GM12878 (cell line): ENCODE results near the gene ZNF317.

ENCODE experiments used
- BCLAF1 ChIP-seq: fragments of 450-650 bp; IDR thresholded peaks from 2 replicates; pipeline ENCODE4 v1.6.1; 2017; ENCODE audit warnings: antibody characterized with exemption, mild to moderate bottlenecking, moderate library complexity
- BHLHE40 ChIP-seq, 2 experiments: fragments of 450-650 bp in 1 of 2; IDR thresholded peaks; 2 replicates each; pipeline ENCODE4 v1.6.1; 2011 to 2017; ENCODE audit warnings: low read depth in 2 of 2, borderline replicate concordance in 1 of 2, improper control_type of control experiment in 1 of 2, low read length in 1 of 2, mild to moderate bottlenecking in 1 of 2
- CTCF ChIP-seq, 3 experiments: IDR thresholded peaks in 2 of 3; conservative IDR thresholded peaks in 1 of 3; 2 replicates each; pipeline ENCODE4 v1.5.1; 2011; ENCODE audit warnings: low read depth in 3 of 3, low read length in 3 of 3, mild to moderate bottlenecking in 3 of 3, control low read depth in 2 of 3, moderate library complexity in 2 of 3, inconsistent platforms in 1 of 3, mixed read lengths in 1 of 3; ENCODE audit not compliant: control insufficient read depth in 2 of 3, insufficient read depth in 1 of 3; ENCODE audit errors: extremely low read depth in 1 of 3
- EP300 ChIP-seq, 2 experiments: fragments of 150-350 bp in 1 of 2; IDR thresholded peaks; 2 replicates each; pipeline ENCODE4 v1.6.1; 2011 to 2012; ENCODE audit warnings: low read depth in 2 of 2, low read length in 2 of 2, borderline replicate concordance in 1 of 2, improper control_type of control experiment in 1 of 2, inconsistent platforms in 1 of 2; ENCODE audit not compliant: control insufficient read depth in 1 of 2
- ETV6 ChIP-seq, 2 experiments: fragments of 450-650 bp in 1 of 2; IDR thresholded peaks in 1 of 2; conservative IDR thresholded peaks in 1 of 2; 2 replicates each; pipeline ENCODE4 v1.6.1; 2014; ENCODE audit warnings: antibody characterized with exemption in 1 of 2, borderline replicate concordance in 1 of 2, low read depth in 1 of 2, mild to moderate bottlenecking in 1 of 2, moderate library complexity in 1 of 2
- EZH2 ChIP-seq: IDR thresholded peaks from 2 replicates; pipeline ENCODE4 v1.6.1; 2012; ENCODE audit warnings: low read depth, mild to moderate bottlenecking, control low read depth, inconsistent platforms, low read length, borderline replicate concordance; ENCODE audit not compliant: control insufficient read depth
- FOS ChIP-seq: IDR thresholded peaks from 3 replicates; pipeline ENCODE4 v1.6.1; 2011; ENCODE audit warnings: borderline replicate concordance; ENCODE audit not compliant: insufficient read length; ENCODE audit errors: extremely low read depth
- GABPA ChIP-seq: IDR thresholded peaks from 2 replicates; pipeline ENCODE4 v1.6.1; 2014; ENCODE audit warnings: antibody characterized with exemption, low read depth, mild to moderate bottlenecking, inconsistent platforms
- MTA3 ChIP-seq: IDR thresholded peaks from 2 replicates; pipeline ENCODE4 v1.6.1; 2012; ENCODE audit warnings: low read length, inconsistent platforms, borderline replicate concordance
- NFYB ChIP-seq: IDR thresholded peaks from 2 replicates; pipeline ENCODE4 v1.6.1; 2011; ENCODE audit warnings: low read depth, mild to moderate bottlenecking, low read length, improper control_type of control experiment, moderate library complexity; ENCODE audit not compliant: insufficient read depth
- PBX3 ChIP-seq: IDR thresholded peaks from 2 replicates; pipeline ENCODE4 v1.6.1; 2011; ENCODE audit warnings: mild to moderate bottlenecking, low read depth, low read length, moderate library complexity; ENCODE audit not compliant: insufficient replicate concordance
- POLR2A ChIP-seq: IDR thresholded peaks from 2 replicates; pipeline ENCODE4 v1.6.1; 2011; ENCODE audit warnings: low read depth, mild to moderate bottlenecking, low read length
- RELB ChIP-seq: fragments of 450-650 bp; IDR thresholded peaks from 2 replicates; pipeline ENCODE4 v1.6.1; 2017; ENCODE audit warnings: low read depth, mild to moderate bottlenecking, moderate library complexity
- ZNF622 ChIP-seq: fragments of 450-650 bp; IDR thresholded peaks from 2 replicates; pipeline ENCODE4 v1.6.1; 2017; ENCODE audit warnings: mild to moderate bottlenecking, inconsistent platforms

- TF ChIP-seq RELB: no peak
- no peak for TF ChIP-seq CTCF (IDR thresholded peaks at IDR 0.05 in 2 of 3, conservative IDR thresholded peaks at IDR 0.05 in 1 of 3; ENCODE audit: control insufficient read depth in 2 of 3, extremely low read depth in 1 of 3, insufficient read depth in 1 of 3, low read depth in 3 of 3, low read length in 3 of 3)
- TF ChIP-seq ETV6 (conservative IDR thresholded peaks at IDR 0.05 in 1 of 2, IDR thresholded peaks at IDR 0.05 in 1 of 2; ENCODE audit: borderline replicate concordance in 1 of 2, low read depth in 1 of 2): no peak
- no peak for TF ChIP-seq EP300 (IDR thresholded peaks at IDR 0.05; ENCODE audit: borderline replicate concordance in 1 of 2, control insufficient read depth in 1 of 2, low read depth in 2 of 2, low read length in 2 of 2)
- no peak for TF ChIP-seq EZH2
- TF ChIP-seq PBX3: no peak
- no peak for TF ChIP-seq NFYB
- no peak for TF ChIP-seq FOS
- TF ChIP-seq ZNF622: no peak
- no peak for TF ChIP-seq MTA3
- no peak for TF ChIP-seq BHLHE40 (IDR thresholded peaks at IDR 0.05; ENCODE audit: borderline replicate concordance in 1 of 2, low read depth in 2 of 2, low read length in 1 of 2)
- TF ChIP-seq GABPA: no peak
- TF ChIP-seq POLR2A: no peak
- TF ChIP-seq BCLAF1: no peak
These were observed 35.1 kb downstream of the ZNF317 start for GRCh38 chr19:9175326-9175725.
